GM19193 (cell line): ENCODE data around the gene RYR2.

Experiments used
- POLR2A ChIP-seq: IDR thresholded peaks from 4 replicates; pipeline ENCODE4 v1.6.1; 2011; ENCODE audit not compliant: insufficient read depth, insufficient read length; ENCODE audit errors: extremely low read depth

Gene RYR2

DNA sequence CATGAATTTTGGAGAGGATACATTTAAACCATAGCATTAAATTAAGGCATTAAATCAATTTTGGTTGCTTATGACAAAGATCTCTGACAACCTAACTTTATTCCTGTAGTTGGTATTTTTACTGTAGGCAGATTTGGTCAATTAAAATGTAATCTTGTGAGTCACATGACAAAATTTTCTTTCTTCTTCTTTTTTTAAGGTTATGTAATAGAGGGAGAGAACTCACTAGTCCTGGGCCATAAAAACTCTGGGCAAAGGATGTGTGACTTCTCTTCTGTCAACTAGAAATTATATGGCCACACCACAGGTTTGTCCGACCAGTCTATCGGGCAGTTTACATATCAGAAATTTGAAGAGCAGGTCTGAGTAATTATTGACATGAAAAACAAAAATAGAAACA lies 181.4 kb downstream of the RYR2 start:
- TF ChIP-seq POLR2A, result no peak

DNA sequence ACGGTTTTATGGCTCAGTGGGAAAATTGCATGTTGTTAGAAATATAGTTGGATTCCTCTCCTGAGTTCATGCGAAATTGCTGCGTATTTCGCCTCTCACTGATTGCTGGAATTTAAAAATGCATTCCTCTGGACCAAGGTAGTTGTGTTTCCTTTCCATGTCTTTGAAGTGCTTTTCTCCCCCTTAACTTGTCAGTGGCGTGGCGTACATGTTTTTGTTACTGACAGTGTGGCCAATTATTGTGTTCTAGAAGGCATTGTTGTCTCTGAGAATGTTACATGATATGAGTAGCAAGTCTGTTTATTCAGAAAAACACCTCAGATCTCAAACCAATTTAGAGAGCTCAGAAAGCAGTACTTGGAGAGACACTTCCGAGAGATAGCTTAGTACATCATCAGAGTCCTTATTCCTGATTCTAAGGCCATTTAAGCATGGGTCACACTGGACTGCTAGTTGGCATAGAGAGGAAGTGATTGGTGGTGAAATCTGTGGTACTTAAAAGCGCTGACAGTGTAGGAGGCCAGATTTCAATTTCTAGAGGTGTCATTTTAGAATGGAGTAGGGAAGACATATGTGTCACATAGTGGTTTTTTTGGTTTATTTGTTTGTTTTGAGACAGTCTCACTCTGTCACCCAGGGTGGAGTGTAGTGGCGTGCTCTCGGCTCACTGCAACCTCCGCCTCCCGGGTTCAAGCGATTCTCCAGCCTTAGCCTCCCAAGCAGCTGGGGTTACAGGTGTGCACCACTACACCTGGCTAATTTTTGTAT lies 184.4 kb downstream of the RYR2 start:
- TF ChIP-seq POLR2A, result no peak

DNA sequence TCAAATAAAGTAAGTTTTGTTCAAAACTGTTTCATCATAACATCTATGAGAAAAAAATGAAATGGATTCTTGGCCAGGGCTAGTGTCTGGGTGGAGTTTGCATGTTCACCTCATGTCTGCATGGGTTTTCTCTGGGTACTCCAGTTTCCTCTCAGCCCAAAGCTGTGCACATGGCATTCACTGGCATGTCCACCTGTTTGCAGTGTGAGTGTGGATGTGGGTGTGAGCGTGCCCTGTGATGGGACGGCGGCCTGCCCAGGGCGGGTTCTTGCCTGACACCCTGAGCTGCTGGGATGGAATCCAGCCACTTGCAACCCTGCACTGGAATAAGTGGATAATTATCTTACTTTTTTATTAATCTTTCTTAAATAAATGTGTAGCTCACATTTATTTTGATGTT lies 185.5 kb downstream of the RYR2 start:
- TF ChIP-seq POLR2A, result no peak

- no peak for TF ChIP-seq POLR2A
Measured at GRCh38 chr1:237228421-237228820, 186.4 kb downstream of the RYR2 start.

GRCh38 chr1:237229333-237229732 lies 187.3 kb downstream of the RYR2 start:
- TF ChIP-seq POLR2A, result no peak

GRCh38 chr1:237232501-237232900 lies 190.5 kb downstream of the RYR2 start:
- no peak for TF ChIP-seq POLR2A

GRCh38 chr1:237235091-237235490 lies 193.1 kb downstream of the RYR2 start:
- no peak for TF ChIP-seq POLR2A

- no peak for TF ChIP-seq POLR2A
Measured at GRCh38 chr1:237237721-237238120, 195.7 kb downstream of the RYR2 start.

- no peak for TF ChIP-seq POLR2A
Measured at GRCh38 chr1:237239248-237239647, 197.3 kb downstream of the RYR2 start.

DNA sequence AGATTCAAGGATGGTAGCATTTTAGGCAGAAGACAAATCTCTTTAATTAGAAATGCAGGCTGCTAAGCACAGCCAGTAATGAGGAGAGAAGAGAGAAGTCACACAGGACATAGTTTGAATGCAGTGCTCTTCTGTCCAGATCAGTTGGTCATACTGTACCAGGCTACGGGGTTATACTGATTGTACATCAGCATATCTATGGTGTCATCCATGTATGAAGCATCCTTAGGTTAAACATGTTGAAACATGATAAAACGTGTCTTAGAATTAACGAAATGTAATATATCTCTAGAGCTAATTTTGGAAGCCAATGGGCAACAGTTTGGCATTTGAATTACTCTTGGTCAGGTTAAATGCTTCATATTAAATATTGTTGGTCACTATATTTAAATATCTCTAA lies 199.1 kb downstream of the RYR2 start:
- no peak for TF ChIP-seq POLR2A

GRCh38 chr1:237244778-237245177 lies 202.8 kb downstream of the RYR2 start:
- TF ChIP-seq POLR2A, result no peak

DNA sequence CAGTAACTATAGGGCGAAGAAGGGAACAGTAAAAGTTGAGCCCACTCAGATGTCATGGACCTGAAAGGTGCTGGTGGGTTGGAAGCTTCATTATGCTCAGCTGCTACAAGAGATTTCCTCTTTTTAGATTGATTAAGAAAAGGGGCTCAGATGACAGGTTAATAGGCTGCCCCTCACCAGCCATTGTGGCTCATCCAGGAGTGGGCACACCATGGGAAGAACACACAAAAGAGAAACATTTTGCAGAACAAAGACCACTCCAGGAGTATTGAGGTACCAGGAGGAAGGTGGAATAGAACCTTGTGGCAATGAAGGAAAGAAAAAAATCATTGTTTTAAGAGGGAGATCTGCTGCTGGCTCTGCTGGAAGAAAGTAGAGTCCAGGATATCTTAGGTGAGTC lies 205.5 kb downstream of the RYR2 start:
- no peak for TF ChIP-seq POLR2A

DNA sequence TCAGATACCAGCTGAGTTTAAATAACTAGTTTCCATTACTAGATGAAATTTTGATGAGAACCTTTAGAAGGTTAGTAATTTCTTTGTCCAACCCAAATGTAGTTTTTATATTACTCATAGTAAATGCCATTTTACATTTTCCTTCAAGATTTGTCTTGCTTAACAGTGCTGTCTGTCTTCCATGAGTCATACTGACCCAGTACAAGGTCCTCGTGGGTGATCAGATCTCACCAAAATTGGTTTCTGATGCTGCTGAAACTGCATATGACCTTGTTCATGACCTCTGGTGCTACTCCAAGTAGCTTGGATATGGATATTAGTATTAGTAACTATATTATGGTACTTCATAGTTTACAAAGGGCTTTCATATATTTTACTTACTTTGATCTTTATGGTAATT lies 207.1 kb downstream of the RYR2 start:
- TF ChIP-seq POLR2A, result no peak

DNA sequence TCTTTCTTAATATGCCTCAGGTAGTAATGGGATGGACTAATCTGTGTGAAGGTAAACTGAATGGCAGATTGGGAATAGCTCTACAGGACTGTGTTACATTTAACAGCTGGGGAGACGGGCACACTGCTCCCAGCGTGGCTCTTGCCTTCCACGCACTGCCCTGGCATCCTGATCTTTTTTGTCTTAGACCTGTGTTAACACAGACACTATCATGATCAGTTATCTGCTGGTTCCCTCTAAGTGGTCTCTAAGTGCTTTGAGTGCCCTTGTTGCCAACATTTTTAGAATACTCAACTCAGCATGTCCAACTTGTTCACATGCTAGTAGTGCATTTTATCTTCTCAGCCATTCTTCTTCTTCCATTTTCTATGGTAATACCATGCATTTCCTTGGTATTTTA lies 208.1 kb downstream of the RYR2 start:
- TF ChIP-seq POLR2A, result no peak

DNA sequence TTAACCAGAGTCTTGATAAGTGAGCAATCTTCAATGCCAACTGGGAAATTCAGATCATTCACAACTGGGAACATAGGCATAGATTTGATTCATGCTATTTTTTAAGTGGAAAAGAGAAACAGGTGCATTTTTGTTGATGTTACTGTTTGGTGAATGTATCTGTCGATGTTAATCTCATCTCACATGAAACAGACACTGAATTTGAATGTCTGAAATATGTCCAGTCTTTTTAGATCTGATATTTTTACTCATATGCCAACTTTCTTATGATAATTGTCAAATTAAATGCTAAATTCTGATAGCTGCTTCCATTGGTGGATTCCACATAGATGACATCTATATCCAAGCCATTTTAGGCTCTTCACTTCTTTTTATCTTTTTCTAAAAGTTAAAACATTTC lies 213.1 kb downstream of the RYR2 start:
- TF ChIP-seq POLR2A, result no peak

GRCh38 chr1:237258871-237259270 lies 216.9 kb downstream of the RYR2 start:
- no peak for TF ChIP-seq POLR2A

GRCh38 chr1:237261198-237261597 lies 219.2 kb downstream of the RYR2 start:
- no peak for TF ChIP-seq POLR2A
